Panc1 (cell line): ENCODE results near the gene EPHB1.

Experiments used
- CTCF ChIP-seq: fragments of 450-650 bp; IDR thresholded peaks from 2 replicates; pipeline ENCODE4 v1.5.1; 2017; ENCODE audit warnings: mild to moderate bottlenecking
- SIN3A ChIP-seq: IDR thresholded peaks from 2 replicates; pipeline ENCODE4 v1.6.1; 2012; ENCODE audit warnings: low read depth, mild to moderate bottlenecking, low read length, moderate library complexity, borderline replicate concordance; ENCODE audit not compliant: insufficient read depth

DNA sequence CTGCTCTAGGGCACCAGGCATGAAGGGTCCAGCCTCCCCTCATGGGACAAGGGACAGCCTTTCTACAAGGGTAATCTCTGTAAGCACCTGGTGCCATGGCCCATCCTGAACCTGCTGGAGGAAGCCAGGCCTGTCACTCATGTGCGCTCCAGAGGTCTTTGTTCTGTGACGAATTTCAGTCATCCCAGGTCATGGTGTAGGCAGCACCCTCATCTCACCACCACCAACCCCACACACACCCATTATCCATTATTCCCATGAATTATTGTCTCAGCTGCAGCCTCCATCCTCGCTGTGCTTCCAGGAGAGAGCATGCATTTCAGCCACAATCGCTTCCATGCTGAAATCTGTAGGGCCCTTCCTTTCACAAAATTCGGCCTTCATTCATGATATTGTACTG lies 419.3 kb downstream of the EPHB1 start:
- TF ChIP-seq CTCF (no peak), SIN3A (no peak)
